ENCODE results near the gene DNAJC7. TPM values are rescaled to one million over a fixed set of nuclear protein-coding genes. Genes with fewer than 3 reads are reported as not detected.

DNAJC7 gene
- total RNA-seq, 1 donor from 2014 or later = 92.5 TPM

DNA sequence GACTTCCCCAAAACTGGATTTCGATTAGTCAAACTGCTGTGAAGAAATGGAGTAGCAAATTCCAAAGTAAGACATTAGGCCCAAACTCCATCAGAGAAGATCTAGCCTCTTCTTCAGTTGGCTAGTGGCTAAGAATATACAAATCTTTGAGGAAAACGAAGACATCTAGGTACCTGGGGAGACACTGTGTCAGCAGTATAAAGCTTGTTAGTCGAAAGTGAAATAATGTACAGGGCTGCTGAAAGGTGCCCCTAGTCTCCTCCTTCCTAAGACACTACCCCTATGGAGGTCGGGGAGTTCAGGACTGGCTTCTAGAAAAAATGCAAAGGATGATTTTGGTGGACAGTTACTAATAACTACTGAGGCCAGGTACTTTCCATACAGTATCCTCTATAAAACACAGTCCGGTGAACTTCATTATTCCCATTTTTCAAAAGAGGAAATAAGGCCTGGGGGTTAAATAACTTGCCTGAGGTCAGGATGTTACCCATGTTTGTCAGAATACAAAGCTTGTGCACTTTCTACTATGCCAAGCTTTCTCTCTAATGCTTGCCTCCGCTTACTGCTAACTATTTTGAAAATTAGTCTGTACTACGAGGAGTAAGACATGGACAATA lies 15.0 kb downstream of the DNAJC7 start:
- H3K27ac Mint-ChIP-seq = no peak overlapping the region

DNA sequence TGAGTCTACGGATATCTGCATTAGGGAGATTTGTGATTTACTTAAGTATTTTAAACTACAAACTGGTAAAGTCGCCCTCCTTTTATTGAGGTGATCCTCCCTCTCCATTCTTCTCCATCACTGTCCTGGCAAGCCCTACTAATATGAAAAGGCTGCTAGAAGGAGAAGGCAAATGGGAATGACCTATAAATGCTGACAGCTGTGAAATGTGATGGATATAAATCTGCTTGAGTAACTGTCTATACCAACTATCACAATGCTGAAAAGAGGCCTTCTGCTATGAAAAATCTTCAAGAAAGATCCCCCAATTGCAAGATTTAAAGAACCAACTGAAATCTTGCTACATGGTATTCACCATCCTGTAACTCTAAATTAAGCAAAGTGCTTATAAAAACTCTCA lies 15.5 kb downstream of the DNAJC7 start:
- no peak overlapping the region for H3K27ac Mint-ChIP-seq
- Histone ChIP-seq H3K27ac (no peak overlapping the region), H3K36me3 (no peaks in the 10 kb centered on the region), H3K4me3 (no peak overlapping the region), H4K20me1 (ENCODE audit: low read depth) (peaks cover 41% of the 10 kb centered on the region), H3K9ac (no peak overlapping the region), H3K27me3 (no peaks in the 10 kb centered on the region), H2AFZ (replicated peaks) (no peak overlapping the region), H3K4me1 (no peaks in the 10 kb centered on the region), H3K9me3 (ENCODE audit: low read depth) (no peaks in the 10 kb centered on the region), H3K4me2 (no peak overlapping the region), H3F3A (ENCODE audit: low read depth) (peaks cover 7% of the 10 kb centered on the region), H3K79me2 (ENCODE audit: low read depth) (peaks cover 61% of the 10 kb centered on the region)
- no peak for DNase-seq (ENCODE audit: low spot score)
- no peaks in the 10 kb centered on the region for H3K27me3 Mint-ChIP-seq (ENCODE audit: insufficient read depth, low read depth)
- no peaks in the 10 kb centered on the region for H3K9me3 Mint-ChIP-seq
- no peak overlapping the region for H3K4me3 Mint-ChIP-seq
- TF ChIP-seq CTCF (IDR thresholded peaks at IDR 0.05) = no peak
- TF ChIP-seq EZH2 (IDR thresholded peaks at IDR 0.05) = no peak
- no peak for TF ChIP-seq EZH2phosphoT487 (IDR thresholded peaks at IDR 0.05)
- H3K4me1 Mint-ChIP-seq = peaks cover 2% of the 10 kb centered on the region
- H3K36me3 Mint-ChIP-seq = peaks cover 18% of the 10 kb centered on the region

More for the DNA sequence above, 15.0 kb downstream of the DNAJC7 start:
- peaks cover 47% of the 10 kb centered on the region for H4K20me1 ChIP-seq (ENCODE audit: low read depth)
- H3K27ac ChIP-seq = no peak overlapping the region
- H3K4me2 ChIP-seq = no peak overlapping the region
- peaks cover 17% of the 10 kb centered on the region for H3K36me3 Mint-ChIP-seq
- no peaks in the 10 kb centered on the region for H3K36me3 ChIP-seq
- DNase-seq (ENCODE audit: low spot score) = no peak
- TF ChIP-seq EZH2 (IDR thresholded peaks at IDR 0.05) = no peak
- TF ChIP-seq CTCF (IDR thresholded peaks at IDR 0.05) = no peak
- TF ChIP-seq EZH2phosphoT487 (IDR thresholded peaks at IDR 0.05) = no peak
- H3K4me3 Mint-ChIP-seq = no peak overlapping the region
- H3K4me3 ChIP-seq = no peak overlapping the region
- H3K9me3 Mint-ChIP-seq = no peaks in the 10 kb centered on the region
- peaks cover 2% of the 10 kb centered on the region for H3K4me1 Mint-ChIP-seq
- no peaks in the 10 kb centered on the region for H3K27me3 Mint-ChIP-seq (ENCODE audit: insufficient read depth, low read depth)
- no peak overlapping the region for H3K9ac ChIP-seq
- peaks cover 7% of the 10 kb centered on the region for H3F3A ChIP-seq (ENCODE audit: low read depth)
- no peaks in the 10 kb centered on the region for H3K4me1 ChIP-seq
- no peaks in the 10 kb centered on the region for H3K27me3 ChIP-seq
- no peaks in the 10 kb centered on the region for H3K9me3 ChIP-seq (ENCODE audit: low read depth)
- peaks cover 67% of the 10 kb centered on the region for H3K79me2 ChIP-seq (ENCODE audit: low read depth)
- H2AFZ ChIP-seq (replicated peaks) = no peak overlapping the region

- Mint-ChIP-seq H3K9me3 (no peaks in the 10 kb centered on the region), H3K4me1 (peaks cover 2% of the 10 kb centered on the region), H3K36me3 (peaks cover 22% of the 10 kb centered on the region), H3K27ac (no peak overlapping the region), H3K4me3 (no peak overlapping the region), H3K27me3 (ENCODE audit: insufficient read depth, low read depth) (no peaks in the 10 kb centered on the region)
- peaks cover 38% of the 10 kb centered on the region for H4K20me1 ChIP-seq (ENCODE audit: low read depth)
- H3K4me1 ChIP-seq = no peaks in the 10 kb centered on the region
- H3K4me3 ChIP-seq = no peak overlapping the region
- H3K4me2 ChIP-seq = no peak overlapping the region
- TF ChIP-seq CTCF (IDR thresholded peaks at IDR 0.05) (no peak), EZH2 (IDR thresholded peaks at IDR 0.05) (no peak), EZH2phosphoT487 (IDR thresholded peaks at IDR 0.05) (no peak)
- H3K36me3 ChIP-seq = no peaks in the 10 kb centered on the region
- no peak overlapping the region for H3K9ac ChIP-seq
- H2AFZ ChIP-seq (replicated peaks) = no peak overlapping the region
- no peaks in the 10 kb centered on the region for H3K9me3 ChIP-seq (ENCODE audit: low read depth)
- no peaks in the 10 kb centered on the region for H3K27me3 ChIP-seq
- no peak for DNase-seq (ENCODE audit: low spot score)
- no peak overlapping the region for H3K27ac ChIP-seq
- peaks cover 7% of the 10 kb centered on the region for H3F3A ChIP-seq (ENCODE audit: low read depth)
- peaks cover 50% of the 10 kb centered on the region for H3K79me2 ChIP-seq (ENCODE audit: low read depth)
Measured at GRCh38 chr17:42000413-42001133, 16.7 kb downstream of the DNAJC7 start.

Data from neural progenitor cell (in vitro differentiated cells).